Transverse colon (tissue), 4 donors: ENCODE measurements around the gene HECTD1.

ENCODE experiments used
- EP300 ChIP-seq: sonication (generic); formaldehyde crosslinking; IDR thresholded peaks from one replicate; pipeline ENCODE4 v1.6.1; 2017; ENCODE audit warnings: antibody characterized with exemption, low read depth
- POLR2A ChIP-seq: fragments of 450-650 bp; IDR thresholded peaks from one replicate; pipeline ENCODE4 v1.6.1; 2016; ENCODE audit warnings: antibody characterized with exemption, mild to moderate bottlenecking, moderate library complexity
- POLR2AphosphoS5 ChIP-seq, 3 donors: sonication (generic); formaldehyde crosslinking; IDR thresholded peaks; one replicate each; pipeline ENCODE4 v1.6.1; 2016; ENCODE audit warnings: antibody characterized with exemption in 3 of 3
- TF ChIP-seq, protein P1 (sequence below), 5 experiments: fragments of 200-600 bp in 3 of 5; fragments of 450-650 bp in 2 of 5; sonication (generic) in 3 of 5; IDR thresholded peaks; 1 replicate in 2 of 5; 2 replicates in 3 of 5; pipeline ENCODE4 v1.5.1; 2016 to 2017; ENCODE audit warnings: antibody characterized with exemption in 5 of 5, inconsistent platforms in 3 of 5, mild to moderate bottlenecking in 2 of 5, moderate library complexity in 1 of 5

DNA sequence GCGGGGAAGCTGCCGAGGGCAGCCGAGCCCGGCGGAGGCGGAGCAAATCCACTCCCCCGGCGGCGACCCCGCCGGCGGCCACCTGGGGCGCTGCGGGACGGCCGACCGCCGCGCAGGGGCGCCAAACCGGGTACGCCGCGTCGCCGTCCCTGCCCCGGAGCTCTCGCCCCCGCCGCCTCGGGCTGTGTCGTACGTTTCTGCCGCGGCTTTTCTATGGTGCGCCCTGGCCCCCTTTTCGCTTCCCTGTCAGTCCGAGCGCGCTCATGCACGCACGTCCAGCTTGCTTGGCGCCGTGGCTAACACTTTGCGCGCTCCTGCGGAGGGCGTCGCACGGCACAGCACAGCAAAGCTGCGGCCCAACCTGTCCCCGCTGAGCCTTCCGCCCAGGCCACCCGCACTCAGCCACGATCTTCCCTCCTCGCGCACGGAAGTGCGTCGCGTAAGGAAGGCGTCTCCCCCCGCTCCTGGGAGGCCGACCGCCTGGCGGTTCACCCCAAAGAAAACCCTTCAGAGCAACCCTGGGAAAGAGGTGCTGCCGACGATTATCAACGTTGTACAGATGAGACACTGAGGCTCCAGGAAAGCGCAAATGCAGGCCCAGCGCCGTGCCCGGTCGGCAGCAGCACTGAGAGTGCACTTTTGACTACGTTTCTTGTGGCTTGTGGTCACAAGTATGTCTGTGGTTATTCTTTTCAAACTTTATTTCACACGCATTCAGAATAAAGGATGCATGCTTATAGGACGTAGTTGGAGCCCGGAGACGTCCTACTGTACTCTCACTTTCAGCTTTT lies at the start of gene HECTD1:
- TF ChIP-seq, protein P1, sequence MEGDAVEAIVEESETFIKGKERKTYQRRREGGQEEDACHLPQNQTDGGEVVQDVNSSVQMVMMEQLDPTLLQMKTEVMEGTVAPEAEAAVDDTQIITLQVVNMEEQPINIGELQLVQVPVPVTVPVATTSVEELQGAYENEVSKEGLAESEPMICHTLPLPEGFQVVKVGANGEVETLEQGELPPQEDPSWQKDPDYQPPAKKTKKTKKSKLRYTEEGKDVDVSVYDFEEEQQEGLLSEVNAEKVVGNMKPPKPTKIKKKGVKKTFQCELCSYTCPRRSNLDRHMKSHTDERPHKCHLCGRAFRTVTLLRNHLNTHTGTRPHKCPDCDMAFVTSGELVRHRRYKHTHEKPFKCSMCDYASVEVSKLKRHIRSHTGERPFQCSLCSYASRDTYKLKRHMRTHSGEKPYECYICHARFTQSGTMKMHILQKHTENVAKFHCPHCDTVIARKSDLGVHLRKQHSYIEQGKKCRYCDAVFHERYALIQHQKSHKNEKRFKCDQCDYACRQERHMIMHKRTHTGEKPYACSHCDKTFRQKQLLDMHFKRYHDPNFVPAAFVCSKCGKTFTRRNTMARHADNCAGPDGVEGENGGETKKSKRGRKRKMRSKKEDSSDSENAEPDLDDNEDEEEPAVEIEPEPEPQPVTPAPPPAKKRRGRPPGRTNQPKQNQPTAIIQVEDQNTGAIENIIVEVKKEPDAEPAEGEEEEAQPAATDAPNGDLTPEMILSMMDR (IDR thresholded peaks at IDR 0.05), result peak in 4 of 5 experiments; percentile 57 to 87 (median 67)
- TF ChIP-seq POLR2AphosphoS5 (IDR thresholded peaks at IDR 0.05) (peak in 2 of 3 donors; percentile 49 to 77), POLR2A (peak; percentile 82), EP300 (no peak)
